ENCODE measurements around the gene BRAT1.

Gene BRAT1

DNA sequence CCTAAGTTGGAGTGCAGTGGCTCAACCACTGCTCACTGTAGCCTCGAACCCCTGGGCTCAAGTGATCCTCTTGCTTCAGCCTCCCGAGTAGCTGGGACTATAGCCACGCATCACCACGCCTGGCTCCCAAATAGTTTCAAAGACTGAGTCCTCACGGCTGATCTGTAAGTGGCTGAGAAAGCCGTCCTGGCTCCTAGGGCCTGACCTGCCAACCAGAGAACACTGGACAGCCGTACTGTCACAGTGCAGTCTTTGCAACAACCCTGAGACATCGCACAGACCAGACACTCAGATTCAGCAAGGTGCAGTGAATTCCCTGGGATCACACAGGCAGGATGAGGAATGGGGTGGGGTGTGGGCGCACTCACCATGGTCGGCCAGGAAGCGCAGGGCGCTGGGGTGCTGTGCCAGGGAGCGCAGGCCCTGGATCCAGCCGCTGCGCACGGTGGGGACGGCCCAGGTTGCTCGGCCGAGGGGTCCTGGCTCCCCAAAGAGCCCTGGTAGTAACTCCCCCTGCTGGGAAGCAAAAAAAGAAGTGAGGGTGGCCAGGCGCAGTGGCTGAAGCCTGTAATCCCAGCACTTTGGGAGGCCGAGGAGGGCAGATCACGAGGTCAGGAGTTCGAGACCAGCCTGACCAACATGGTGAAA is 10.7 kb downstream of the BRAT1 start:
- TF ChIP-seq ZFX (IDR thresholded peaks at IDR 0.05): no peak
- TF ChIP-seq, protein P1, sequence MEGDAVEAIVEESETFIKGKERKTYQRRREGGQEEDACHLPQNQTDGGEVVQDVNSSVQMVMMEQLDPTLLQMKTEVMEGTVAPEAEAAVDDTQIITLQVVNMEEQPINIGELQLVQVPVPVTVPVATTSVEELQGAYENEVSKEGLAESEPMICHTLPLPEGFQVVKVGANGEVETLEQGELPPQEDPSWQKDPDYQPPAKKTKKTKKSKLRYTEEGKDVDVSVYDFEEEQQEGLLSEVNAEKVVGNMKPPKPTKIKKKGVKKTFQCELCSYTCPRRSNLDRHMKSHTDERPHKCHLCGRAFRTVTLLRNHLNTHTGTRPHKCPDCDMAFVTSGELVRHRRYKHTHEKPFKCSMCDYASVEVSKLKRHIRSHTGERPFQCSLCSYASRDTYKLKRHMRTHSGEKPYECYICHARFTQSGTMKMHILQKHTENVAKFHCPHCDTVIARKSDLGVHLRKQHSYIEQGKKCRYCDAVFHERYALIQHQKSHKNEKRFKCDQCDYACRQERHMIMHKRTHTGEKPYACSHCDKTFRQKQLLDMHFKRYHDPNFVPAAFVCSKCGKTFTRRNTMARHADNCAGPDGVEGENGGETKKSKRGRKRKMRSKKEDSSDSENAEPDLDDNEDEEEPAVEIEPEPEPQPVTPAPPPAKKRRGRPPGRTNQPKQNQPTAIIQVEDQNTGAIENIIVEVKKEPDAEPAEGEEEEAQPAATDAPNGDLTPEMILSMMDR (conservative IDR thresholded peaks at IDR 0.05): no peak
- H3K27ac ChIP-seq: no peak overlapping the region

DNA sequence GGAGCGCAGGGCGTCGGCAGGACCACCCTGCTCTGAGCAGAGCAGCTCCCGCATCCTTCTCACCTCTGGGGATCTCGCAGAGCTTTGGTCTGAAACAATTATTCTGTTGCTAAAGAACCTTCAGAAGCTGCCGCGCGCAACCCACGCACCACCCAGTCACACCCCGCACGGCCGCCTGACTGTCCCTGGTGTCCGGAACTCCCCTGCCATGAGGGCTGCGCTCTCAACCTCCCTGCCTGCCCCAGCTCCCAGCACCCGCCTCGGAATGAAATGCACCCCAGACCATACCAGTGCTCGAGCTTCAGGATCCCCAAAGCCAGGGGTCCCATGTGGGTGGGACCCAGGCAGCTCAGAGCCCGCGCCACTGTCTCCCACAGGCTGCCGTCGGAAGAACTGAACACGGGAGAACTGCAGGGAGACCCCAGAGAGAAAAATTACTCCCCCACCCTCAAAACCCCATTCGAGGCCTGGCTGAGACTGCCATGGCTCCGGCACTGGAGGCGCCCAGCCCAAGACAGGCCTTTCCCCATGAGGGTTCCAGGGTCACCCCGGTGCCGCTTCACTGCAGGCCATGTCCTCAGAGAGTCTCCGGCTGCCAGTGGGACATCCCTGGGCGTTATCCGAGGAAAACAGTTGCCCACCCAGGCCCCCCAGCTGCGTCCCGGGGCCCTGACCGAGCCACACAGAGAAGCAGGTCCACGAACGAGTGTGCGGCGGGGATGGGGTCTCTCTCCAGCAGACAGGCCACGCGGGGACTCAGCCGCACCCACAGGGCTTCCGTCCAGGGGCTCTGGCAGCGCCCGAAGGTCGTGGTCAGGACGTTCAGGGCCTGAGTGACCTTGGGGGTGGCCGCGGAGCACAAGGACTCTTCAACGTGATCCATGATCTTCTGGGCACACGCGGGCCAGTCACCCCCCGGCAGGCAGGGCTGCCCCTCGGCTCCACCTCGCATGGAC is 12.1 kb downstream of the BRAT1 start:
- no peak for TF ChIP-seq ZFX (IDR thresholded peaks at IDR 0.05)
- TF ChIP-seq, protein P1 (conservative IDR thresholded peaks at IDR 0.05): no peak
- no peak overlapping the region for H3K27ac ChIP-seq

DNA sequence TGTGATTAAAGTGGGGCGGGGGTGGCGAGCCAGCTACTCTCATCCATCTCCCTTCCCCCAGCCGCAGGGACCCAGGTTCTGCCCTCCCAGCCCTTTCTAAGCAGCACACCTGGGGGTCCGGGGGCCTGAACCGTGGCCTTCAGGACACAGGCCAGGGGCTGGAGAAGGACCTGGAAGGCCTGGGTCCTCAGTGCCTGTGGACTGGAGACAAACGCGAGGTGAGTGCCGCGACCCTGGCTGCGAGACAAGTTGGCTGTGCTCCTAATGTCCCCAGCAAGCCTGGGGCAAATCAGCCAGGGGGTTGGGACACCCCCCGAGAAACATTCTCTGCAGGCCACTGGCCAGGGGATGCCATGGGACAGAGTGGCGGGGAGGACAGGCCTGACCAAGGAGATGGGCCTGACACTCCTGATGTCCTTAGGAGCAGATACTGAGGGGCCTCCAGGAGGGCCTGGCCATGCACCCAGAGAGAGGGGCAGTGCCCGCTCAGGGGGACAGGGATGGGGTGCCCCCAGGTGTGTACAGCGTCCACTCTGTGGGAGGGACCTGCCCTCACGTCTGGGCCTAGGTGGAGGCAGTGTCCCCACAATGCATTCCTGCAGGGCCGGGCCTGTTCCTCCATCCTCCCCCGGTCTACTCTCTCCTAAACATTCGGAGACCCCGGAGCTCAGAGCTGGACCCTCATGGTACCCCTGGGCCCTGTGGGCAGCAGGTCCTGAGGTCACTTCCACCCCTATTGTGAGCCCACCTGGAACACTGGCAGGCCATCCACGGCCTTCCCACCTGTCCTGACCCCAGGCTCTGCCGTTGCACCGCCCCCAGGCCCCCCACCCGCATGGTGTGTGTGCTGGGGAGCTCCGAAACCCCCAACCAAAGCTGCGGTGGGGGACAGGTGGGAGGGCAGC is 13.1 kb downstream of the BRAT1 start:
- TF ChIP-seq ZFX (IDR thresholded peaks at IDR 0.05): no peak
- TF ChIP-seq, protein P1 (conservative IDR thresholded peaks at IDR 0.05): no peak
- H3K27ac ChIP-seq: no peak overlapping the region

DNA sequence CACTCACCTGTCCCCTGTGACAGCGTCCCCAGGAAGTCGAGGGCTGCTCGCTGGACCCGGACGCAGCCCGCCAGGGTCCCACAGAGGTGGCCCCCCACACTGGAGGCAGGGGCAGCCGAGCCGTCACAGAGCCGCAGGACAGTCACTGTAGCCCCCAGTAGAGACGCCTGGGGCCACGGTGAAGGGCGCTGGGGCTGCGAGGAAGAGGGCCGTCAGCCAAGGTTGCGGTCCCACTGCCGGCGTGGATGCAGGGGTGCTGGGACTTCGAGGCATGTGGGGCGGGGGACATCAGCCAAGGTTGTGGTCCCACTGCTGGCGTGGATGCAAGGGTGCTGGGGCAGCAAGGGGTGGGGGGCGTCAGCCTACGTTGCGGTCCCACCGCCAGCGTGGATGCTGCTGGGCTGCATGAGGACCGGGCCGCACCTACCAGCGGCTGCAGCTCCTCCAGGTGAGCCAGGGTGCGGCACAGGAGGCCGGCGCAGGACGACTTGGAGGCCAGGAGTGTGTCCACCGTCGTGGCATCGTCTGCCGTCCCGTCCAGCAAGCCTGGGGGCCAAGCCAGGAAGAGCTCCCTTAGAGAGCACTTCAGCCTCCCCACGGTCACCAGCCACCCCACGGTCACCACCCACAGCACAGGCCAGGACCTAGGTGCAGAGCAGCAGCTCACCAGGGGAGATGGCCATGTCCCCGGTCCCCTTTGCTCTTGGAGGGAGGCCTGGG is 13.9 kb downstream of the BRAT1 start:
- H3K27ac ChIP-seq: no peak overlapping the region
- TF ChIP-seq ZFX (IDR thresholded peaks at IDR 0.05): no peak
- TF ChIP-seq, protein P1 (conservative IDR thresholded peaks at IDR 0.05): no peak

DNA sequence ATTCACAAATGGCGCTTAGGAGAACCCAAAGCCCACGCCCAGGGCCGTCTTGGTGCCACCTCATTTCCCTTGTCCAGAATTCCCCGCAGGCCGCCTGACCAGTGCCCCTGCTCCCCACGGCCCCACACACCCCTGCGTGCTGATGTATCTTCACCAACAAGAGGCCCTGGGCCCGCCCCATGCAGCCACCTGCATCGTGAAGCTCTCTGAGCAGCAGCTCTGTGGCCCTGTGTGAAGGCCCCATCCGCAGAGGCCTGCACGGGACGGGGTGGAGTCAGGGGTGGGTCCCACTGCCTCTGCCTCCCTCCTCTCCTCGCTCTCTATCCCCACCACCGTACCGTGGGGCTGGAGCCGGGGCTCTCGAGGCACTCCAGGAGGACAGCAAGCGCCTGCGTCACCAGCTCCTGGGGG is 14.7 kb downstream of the BRAT1 start:
- no peak overlapping the region for H3K27ac ChIP-seq
- no peak for TF ChIP-seq ZFX (IDR thresholded peaks at IDR 0.05)
- TF ChIP-seq, protein P1 (conservative IDR thresholded peaks at IDR 0.05): no peak

DNA sequence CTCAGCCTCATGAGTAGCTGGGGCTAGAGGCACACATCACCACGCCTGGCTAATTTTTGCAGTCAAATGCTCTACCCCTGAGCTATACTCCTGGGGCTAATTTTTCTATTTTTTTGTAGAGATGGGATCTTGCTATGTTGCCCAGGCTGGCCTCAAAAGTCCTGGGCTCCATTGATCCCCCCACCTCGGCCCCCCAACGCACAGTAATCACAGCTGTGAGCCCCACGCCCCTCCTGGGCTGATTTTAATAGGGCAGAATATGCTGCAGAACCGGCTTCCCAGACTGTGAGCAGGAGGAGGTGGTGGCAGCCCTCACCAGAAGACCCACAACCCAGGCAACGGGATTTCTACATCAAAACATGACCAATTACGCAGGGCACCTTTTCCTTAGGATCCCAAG is 15.2 kb downstream of the BRAT1 start:
- no peak overlapping the region for H3K27ac ChIP-seq
- TF ChIP-seq ZFX (IDR thresholded peaks at IDR 0.05): no peak
- TF ChIP-seq, protein P1 (conservative IDR thresholded peaks at IDR 0.05): no peak
